SK-N-SH treated with all-trans-retinoic acid at 6 μM for 48 hours (cell line): ENCODE results near the gene PRDX6.

Experiments used
- ATAC-seq: fragments of 200-7000 bp; cut with Tn5 transposase; 3 replicates; pipeline ENCODE4 v1.9.1; 2020; ENCODE audit warnings: mild to moderate bottlenecking, moderate library complexity
- ARNTL ChIP-seq: fragments of 450-650 bp; formaldehyde crosslinking; IDR thresholded peaks from 2 replicates; pipeline ENCODE4 v1.5.0; 2020; ENCODE audit warnings: low read depth, mild to moderate bottlenecking, moderate library complexity, borderline replicate concordance
- BACH2 ChIP-seq: fragments of 250-450 bp; sonication (Bioruptor Pico); IDR thresholded peaks from 2 replicates; pipeline ENCODE4 v1.9.0; 2021; ENCODE audit warnings: mild to moderate bottlenecking, borderline replicate concordance
- CSDC2 ChIP-seq: fragments of 250-450 bp; sonication (Bioruptor Pico); IDR thresholded peaks from 2 replicates; pipeline ENCODE4 v1.5.0; 2020; ENCODE audit warnings: mild to moderate bottlenecking, moderate library complexity
- GLIS3 ChIP-seq: fragments of 250-450 bp; sonication (Bioruptor Pico); IDR thresholded peaks from 2 replicates; pipeline ENCODE4 v1.5.0; 2020; ENCODE audit warnings: mild to moderate bottlenecking, moderate library complexity
- ISL1 ChIP-seq: fragments of 250-450 bp; sonication (Bioruptor Pico); IDR thresholded peaks from 2 replicates; pipeline ENCODE4 v2.1.2; 2022; ENCODE audit warnings: mild to moderate bottlenecking, moderate library complexity
- OSR1 ChIP-seq: fragments of 250-450 bp; sonication (Bioruptor Pico); IDR thresholded peaks from 2 replicates; pipeline ENCODE4 v1.8.0; 2022; ENCODE audit warnings: moderate library complexity, mild to moderate bottlenecking, inconsistent platforms
- PPARA ChIP-seq: fragments of 250-450 bp; sonication (Bioruptor Pico); IDR thresholded peaks from 2 replicates; pipeline ENCODE4 v1.5.0; 2020; ENCODE audit warnings: mild to moderate bottlenecking, borderline replicate concordance
- RARB ChIP-seq: fragments of 250-450 bp; sonication (Bioruptor Pico); IDR thresholded peaks from 2 replicates; pipeline ENCODE4 v1.8.0; 2021; ENCODE audit warnings: mild to moderate bottlenecking, moderate library complexity
- SNAI2 ChIP-seq: fragments of 250-450 bp; sonication (Bioruptor Pico); IDR thresholded peaks from 2 replicates; pipeline ENCODE4 v1.5.0; 2020; ENCODE audit warnings: mild to moderate bottlenecking, moderate library complexity
- TCF4 ChIP-seq: fragments of 250-450 bp; sonication (Bioruptor Pico); IDR thresholded peaks from 2 replicates; pipeline ENCODE4 v1.8.0; 2021; ENCODE audit warnings: mild to moderate bottlenecking, moderate library complexity, borderline replicate concordance
- TOX ChIP-seq: fragments of 250-450 bp; sonication (Bioruptor Pico); IDR thresholded peaks from 2 replicates; pipeline ENCODE4 v1.8.0; 2021; ENCODE audit warnings: mild to moderate bottlenecking, moderate library complexity, borderline replicate concordance
- ZFP3 ChIP-seq: fragments of 250-450 bp; sonication (Bioruptor Pico); IDR thresholded peaks from 2 replicates; pipeline ENCODE4 v1.5.0; 2020; ENCODE audit warnings: mild to moderate bottlenecking, moderate library complexity
- ZFP30 ChIP-seq: fragments of 450-650 bp; formaldehyde crosslinking; IDR thresholded peaks from 2 replicates; pipeline ENCODE4 v1.5.0; 2022; ENCODE audit warnings: mild to moderate bottlenecking, moderate library complexity
- ZNF70 ChIP-seq: fragments of 450-650 bp; formaldehyde crosslinking; IDR thresholded peaks from 2 replicates; pipeline ENCODE4 v1.5.0; 2020; ENCODE audit warnings: mild to moderate bottlenecking, moderate library complexity
- ZNF8 ChIP-seq: fragments of 450-650 bp; formaldehyde crosslinking; IDR thresholded peaks from 2 replicates; pipeline ENCODE4 v1.5.0; 2020; ENCODE audit warnings: mild to moderate bottlenecking, moderate library complexity
- TF ChIP-seq, protein P1 (sequence below): fragments of 250-450 bp; sonication (Bioruptor Pico); IDR thresholded peaks from 2 replicates; pipeline ENCODE4 v1.5.0; 2020; ENCODE audit warnings: mild to moderate bottlenecking, moderate library complexity
- TF ChIP-seq, protein P2 (sequence below): fragments of 250-450 bp; sonication (Bioruptor Pico); IDR thresholded peaks from 2 replicates; pipeline ENCODE4 v1.5.1; 2021; ENCODE audit warnings: mild to moderate bottlenecking, moderate library complexity
- TF ChIP-seq, protein P3 (sequence below): fragments of 250-450 bp; sonication (Bioruptor Pico); IDR thresholded peaks from 2 replicates; pipeline ENCODE4 v1.8.0; 2021; ENCODE audit warnings: low read depth, mild to moderate bottlenecking, moderate library complexity, borderline replicate concordance
- TF ChIP-seq, protein P4 (sequence below): fragments of 250-450 bp; sonication (Bioruptor Pico); IDR thresholded peaks from 2 replicates; pipeline ENCODE4 v1.5.1; 2020; ENCODE audit warnings: low read depth, mild to moderate bottlenecking, moderate library complexity
- TF ChIP-seq, protein P5 (sequence below): fragments of 250-450 bp; sonication (Bioruptor Pico); IDR thresholded peaks from 2 replicates; pipeline ENCODE4 v1.8.0; 2020; ENCODE audit warnings: mild to moderate bottlenecking, moderate library complexity, borderline replicate concordance

The PRDX6 gene

DNA sequence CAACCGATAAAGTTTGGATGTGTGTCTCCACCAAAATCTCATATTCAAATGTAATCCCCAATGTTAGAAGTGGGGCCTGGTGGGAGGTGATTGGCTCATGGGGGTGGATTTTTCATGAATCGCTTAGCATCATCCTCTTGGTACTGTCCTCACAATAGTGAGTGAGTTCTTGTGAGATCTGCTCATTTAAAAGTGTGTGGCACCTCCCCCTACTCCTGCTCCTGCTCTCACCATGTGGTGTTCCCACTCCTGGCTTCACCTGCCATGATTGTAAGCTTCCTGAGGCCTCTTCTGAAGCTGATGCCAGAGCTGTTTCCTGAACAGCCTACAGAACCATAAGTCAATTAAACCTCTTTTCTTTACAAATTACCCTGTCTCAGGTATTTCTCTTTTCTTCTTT lies 28.2 kb upstream of the PRDX6 start (continued):
- TF ChIP-seq, protein P1, sequence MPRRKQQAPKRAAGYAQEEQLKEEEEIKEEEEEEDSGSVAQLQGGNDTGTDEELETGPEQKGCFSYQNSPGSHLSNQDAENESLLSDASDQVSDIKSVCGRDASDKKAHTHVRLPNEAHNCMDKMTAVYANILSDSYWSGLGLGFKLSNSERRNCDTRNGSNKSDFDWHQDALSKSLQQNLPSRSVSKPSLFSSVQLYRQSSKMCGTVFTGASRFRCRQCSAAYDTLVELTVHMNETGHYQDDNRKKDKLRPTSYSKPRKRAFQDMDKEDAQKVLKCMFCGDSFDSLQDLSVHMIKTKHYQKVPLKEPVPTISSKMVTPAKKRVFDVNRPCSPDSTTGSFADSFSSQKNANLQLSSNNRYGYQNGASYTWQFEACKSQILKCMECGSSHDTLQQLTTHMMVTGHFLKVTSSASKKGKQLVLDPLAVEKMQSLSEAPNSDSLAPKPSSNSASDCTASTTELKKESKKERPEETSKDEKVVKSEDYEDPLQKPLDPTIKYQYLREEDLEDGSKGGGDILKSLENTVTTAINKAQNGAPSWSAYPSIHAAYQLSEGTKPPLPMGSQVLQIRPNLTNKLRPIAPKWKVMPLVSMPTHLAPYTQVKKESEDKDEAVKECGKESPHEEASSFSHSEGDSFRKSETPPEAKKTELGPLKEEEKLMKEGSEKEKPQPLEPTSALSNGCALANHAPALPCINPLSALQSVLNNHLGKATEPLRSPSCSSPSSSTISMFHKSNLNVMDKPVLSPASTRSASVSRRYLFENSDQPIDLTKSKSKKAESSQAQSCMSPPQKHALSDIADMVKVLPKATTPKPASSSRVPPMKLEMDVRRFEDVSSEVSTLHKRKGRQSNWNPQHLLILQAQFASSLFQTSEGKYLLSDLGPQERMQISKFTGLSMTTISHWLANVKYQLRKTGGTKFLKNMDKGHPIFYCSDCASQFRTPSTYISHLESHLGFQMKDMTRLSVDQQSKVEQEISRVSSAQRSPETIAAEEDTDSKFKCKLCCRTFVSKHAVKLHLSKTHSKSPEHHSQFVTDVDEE (CRISPR knock-in tag), result no peak
- no peak for TF ChIP-seq SNAI2 (CRISPR knock-in tag)

DNA sequence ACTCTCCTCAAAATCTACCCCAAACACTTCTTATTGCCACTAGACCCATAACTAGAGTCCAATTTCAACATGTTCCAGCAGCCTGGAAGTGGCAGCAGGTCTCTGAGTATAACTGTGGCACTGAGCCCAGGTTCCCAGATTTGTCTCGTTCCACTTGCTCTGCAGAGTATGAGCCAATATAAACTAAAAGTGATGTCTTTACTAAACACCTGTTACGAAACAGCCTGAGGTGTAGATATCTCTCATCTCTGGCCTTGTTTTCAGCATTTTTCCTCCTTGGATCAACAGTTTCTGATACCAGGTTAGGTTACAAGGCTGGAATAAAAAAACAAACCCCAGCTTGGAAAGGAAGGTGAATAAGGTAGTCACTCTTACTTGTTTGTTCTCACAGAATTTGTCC lies 25.2 kb upstream of the PRDX6 start:
- no peak for ATAC-seq
- TF ChIP-seq CSDC2 (CRISPR knock-in tag) (no peak), RARB (CRISPR knock-in tag) (no peak), BACH2 (CRISPR knock-in tag) (no peak), ZFP3 (CRISPR knock-in tag) (no peak), SNAI2 (CRISPR knock-in tag) (no peak), ISL1 (CRISPR knock-in tag) (no peak), OSR1 (CRISPR knock-in tag) (no peak), TOX (CRISPR knock-in tag) (no peak), ZFP30 (no peak)
- TF ChIP-seq, protein P2, sequence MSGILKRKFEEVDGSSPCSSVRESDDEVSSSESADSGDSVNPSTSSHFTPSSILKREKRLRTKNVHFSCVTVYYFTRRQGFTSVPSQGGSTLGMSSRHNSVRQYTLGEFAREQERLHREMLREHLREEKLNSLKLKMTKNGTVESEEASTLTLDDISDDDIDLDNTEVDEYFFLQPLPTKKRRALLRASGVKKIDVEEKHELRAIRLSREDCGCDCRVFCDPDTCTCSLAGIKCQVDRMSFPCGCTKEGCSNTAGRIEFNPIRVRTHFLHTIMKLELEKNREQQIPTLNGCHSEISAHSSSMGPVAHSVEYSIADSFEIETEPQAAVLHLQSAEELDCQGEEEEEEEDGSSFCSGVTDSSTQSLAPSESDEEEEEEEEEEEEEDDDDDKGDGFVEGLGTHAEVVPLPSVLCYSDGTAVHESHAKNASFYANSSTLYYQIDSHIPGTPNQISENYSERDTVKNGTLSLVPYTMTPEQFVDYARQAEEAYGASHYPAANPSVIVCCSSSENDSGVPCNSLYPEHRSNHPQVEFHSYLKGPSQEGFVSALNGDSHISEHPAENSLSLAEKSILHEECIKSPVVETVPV (CRISPR knock-in tag), result no peak
- TF ChIP-seq, protein P3, sequence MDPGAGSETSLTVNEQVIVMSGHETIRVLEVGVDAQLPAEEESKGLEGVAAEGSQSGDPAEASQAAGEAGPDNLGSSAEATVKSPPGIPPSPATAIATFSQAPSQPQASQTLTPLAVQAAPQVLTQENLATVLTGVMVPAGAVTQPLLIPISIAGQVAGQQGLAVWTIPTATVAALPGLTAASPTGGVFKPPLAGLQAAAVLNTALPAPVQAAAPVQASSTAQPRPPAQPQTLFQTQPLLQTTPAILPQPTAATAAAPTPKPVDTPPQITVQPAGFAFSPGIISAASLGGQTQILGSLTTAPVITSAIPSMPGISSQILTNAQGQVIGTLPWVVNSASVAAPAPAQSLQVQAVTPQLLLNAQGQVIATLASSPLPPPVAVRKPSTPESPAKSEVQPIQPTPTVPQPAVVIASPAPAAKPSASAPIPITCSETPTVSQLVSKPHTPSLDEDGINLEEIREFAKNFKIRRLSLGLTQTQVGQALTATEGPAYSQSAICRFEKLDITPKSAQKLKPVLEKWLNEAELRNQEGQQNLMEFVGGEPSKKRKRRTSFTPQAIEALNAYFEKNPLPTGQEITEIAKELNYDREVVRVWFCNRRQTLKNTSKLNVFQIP (CRISPR knock-in tag), result no peak

DNA sequence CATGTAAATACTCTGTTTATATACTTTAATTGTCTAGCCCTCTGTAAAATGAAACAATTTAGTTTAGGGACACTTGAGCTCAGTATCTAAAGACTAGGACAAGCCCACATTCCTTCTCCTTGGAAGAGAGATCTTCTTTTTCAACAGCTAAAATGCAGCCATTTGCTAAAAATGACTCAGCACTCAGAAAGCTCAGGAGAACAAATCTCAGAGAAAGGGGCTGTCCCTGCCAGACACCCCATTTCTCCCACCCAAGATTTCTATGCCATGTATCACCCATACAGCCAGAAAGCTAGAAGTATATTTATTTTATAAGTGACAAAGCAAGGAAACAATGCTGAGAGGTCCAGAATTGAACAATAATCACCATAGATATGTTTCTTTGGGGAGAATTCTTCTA lies 23.2 kb upstream of the PRDX6 start:
- ATAC-seq, result peak; percentile 66

More for the DNA sequence above, 23.2 kb upstream of the PRDX6 start:
- TF ChIP-seq, protein P4, sequence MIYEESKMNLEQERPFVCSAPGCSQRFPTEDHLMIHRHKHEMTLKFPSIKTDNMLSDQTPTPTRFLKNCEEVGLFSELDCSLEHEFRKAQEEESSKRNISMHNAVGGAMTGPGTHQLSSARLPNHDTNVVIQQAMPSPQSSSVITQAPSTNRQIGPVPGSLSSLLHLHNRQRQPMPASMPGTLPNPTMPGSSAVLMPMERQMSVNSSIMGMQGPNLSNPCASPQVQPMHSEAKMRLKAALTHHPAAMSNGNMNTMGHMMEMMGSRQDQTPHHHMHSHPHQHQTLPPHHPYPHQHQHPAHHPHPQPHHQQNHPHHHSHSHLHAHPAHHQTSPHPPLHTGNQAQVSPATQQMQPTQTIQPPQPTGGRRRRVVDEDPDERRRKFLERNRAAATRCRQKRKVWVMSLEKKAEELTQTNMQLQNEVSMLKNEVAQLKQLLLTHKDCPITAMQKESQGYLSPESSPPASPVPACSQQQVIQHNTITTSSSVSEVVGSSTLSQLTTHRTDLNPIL (CRISPR knock-in tag), result no peak
- TF ChIP-seq GLIS3 (no peak), ARNTL (CRISPR knock-in tag) (no peak), OSR1 (CRISPR knock-in tag) (no peak), PPARA (CRISPR knock-in tag) (no peak), ZFP3 (CRISPR knock-in tag) (no peak), ZNF70 (CRISPR knock-in tag) (no peak), TCF4 (no peak), ZNF8 (no peak), ISL1 (CRISPR knock-in tag) (no peak), ZFP30 (no peak)
- TF ChIP-seq, protein P1 (CRISPR knock-in tag), result no peak
- TF ChIP-seq, protein P5, sequence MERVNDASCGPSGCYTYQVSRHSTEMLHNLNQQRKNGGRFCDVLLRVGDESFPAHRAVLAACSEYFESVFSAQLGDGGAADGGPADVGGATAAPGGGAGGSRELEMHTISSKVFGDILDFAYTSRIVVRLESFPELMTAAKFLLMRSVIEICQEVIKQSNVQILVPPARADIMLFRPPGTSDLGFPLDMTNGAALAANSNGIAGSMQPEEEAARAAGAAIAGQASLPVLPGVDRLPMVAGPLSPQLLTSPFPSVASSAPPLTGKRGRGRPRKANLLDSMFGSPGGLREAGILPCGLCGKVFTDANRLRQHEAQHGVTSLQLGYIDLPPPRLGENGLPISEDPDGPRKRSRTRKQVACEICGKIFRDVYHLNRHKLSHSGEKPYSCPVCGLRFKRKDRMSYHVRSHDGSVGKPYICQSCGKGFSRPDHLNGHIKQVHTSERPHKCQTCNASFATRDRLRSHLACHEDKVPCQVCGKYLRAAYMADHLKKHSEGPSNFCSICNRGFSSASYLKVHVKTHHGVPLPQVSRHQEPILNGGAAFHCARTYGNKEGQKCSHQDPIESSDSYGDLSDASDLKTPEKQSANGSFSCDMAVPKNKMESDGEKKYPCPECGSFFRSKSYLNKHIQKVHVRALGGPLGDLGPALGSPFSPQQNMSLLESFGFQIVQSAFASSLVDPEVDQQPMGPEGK, result no peak
- TF ChIP-seq, protein P3 (CRISPR knock-in tag), result no peak
